H1 (cell line): ENCODE data around the gene ETS1. TPM values are rescaled to one million over a fixed set of nuclear protein-coding genes. Genes with fewer than 3 reads are reported as not detected.

Experiments used
- CTCF ChIA-PET: fragments of 300-600 bp; sonication (Branson Sonifier 250); formaldehyde crosslinking; loops from one replicate; lab custom pipeline; 2021; ENCODE audit not compliant: partially characterized antibody; lab: Charles Lee
- POLR2A ChIA-PET: fragments of 300-600 bp; sonication (Branson Sonifier 250); formaldehyde crosslinking; loops from one replicate; lab custom pipeline; 2021; ENCODE audit warnings: inconsistent platforms; ENCODE audit not compliant: partially characterized antibody; lab: Charles Lee
- DNase-seq, 2 experiments: peaks; one replicate each; pipeline versions ENCODE4 v3.0.0 to v3.0.0-alpha.2; 2010 to 2022; ENCODE audit warnings: low spot score in 2 of 2, low read depth in 1 of 2, mixed read lengths in 1 of 2
- FAIRE-seq: peaks from 2 replicates; lab custom pipeline; 2011; peaks lifted over from hg19 to GRCh38; lab: Jason Lieb, UNC
- H2AFZ ChIP-seq: 2 replicates; pipeline ENCODE4 v1.8.1; 2012; ENCODE audit warnings: low read length, inconsistent platforms
- H2AK5ac ChIP-seq: 2 replicates; pipeline ENCODE4 v1.6.1; 2013; ENCODE audit warnings: low read depth, low read length
- H2BK120ac ChIP-seq: replicated peaks from 2 replicates; pipeline ENCODE3; 2013; ENCODE audit warnings: low read depth, low read length, inconsistent platforms
- H2BK12ac ChIP-seq: 2 replicates; pipeline ENCODE4 v1.6.1; 2013; ENCODE audit warnings: low read depth, low read length
- H2BK15ac ChIP-seq: 2 replicates; pipeline ENCODE4 v1.6.1; 2013; ENCODE audit warnings: low read length
- H2BK20ac ChIP-seq: 2 replicates; pipeline ENCODE4 v1.6.1; 2013; ENCODE audit warnings: low read length
- H2BK5ac ChIP-seq: 2 replicates; pipeline ENCODE4 v1.6.1; 2013; ENCODE audit warnings: low read depth, low read length
- H3K14ac ChIP-seq: 2 replicates; pipeline ENCODE4 v1.6.1; 2013; ENCODE audit warnings: inconsistent platforms; ENCODE audit not compliant: insufficient read length
- H3K18ac ChIP-seq: 2 replicates; pipeline ENCODE4 v1.6.1; 2013; ENCODE audit warnings: low read length; ENCODE audit errors: extremely low read depth
- H3K23ac ChIP-seq: 2 replicates; pipeline ENCODE4 v1.6.1; 2013; ENCODE audit warnings: inconsistent platforms; ENCODE audit not compliant: insufficient read length
- H3K23me2 ChIP-seq: 2 replicates; pipeline ENCODE4 v1.6.1; 2013; ENCODE audit warnings: low read depth, low read length
- H3K27ac ChIP-seq: 2 replicates; pipeline ENCODE4 v1.6.1; 2011; ENCODE audit warnings: low read depth, low read length, inconsistent platforms
- H3K27me3 ChIP-seq, 4 experiments: replicated peaks in 1 of 4; 1 replicate in 1 of 4; 2 replicates in 3 of 4; pipeline versions ENCODE4 v1.6.1 to v1.8.1; 2011 to 2013; ENCODE audit warnings: low read length in 3 of 4, mild to moderate bottlenecking in 3 of 4, inconsistent platforms in 2 of 4, mixed read lengths in 2 of 4, moderate library complexity in 1 of 4; ENCODE audit not compliant: control insufficient read depth in 3 of 4, insufficient read depth in 3 of 4; ENCODE audit errors: extremely low read depth in 1 of 4
- H3K36me3 ChIP-seq, 4 experiments: 2 replicates each; pipeline versions ENCODE4 v1.6.1 to v1.8.1; 2011 to 2013; ENCODE audit warnings: mild to moderate bottlenecking in 4 of 4, low read length in 3 of 4, moderate library complexity in 2 of 4, control low read depth in 1 of 4, inconsistent platforms in 1 of 4; ENCODE audit not compliant: insufficient read depth in 4 of 4, control insufficient read depth in 2 of 4
- H3K4ac ChIP-seq: replicated peaks from 2 replicates; pipeline ENCODE3; 2013; ENCODE audit warnings: low read length, low read depth, mixed read lengths, inconsistent platforms; ENCODE audit not compliant: insufficient read length
- H3K4me1 ChIP-seq, 4 experiments: replicated peaks in 1 of 4; 1 replicate in 1 of 4; 2 replicates in 3 of 4; pipeline versions ENCODE4 v1.6.1 to v1.8.1; 2011 to 2013; ENCODE audit warnings: low read length in 3 of 4, inconsistent platforms in 2 of 4, mixed read lengths in 1 of 4; ENCODE audit not compliant: insufficient read depth in 4 of 4, control insufficient read depth in 3 of 4
- H3K4me2 ChIP-seq, 2 experiments: 2 replicates each; pipeline versions ENCODE4 v1.6.1 to v1.8.1; 2011 to 2013; ENCODE audit warnings: low read depth in 2 of 2, low read length in 2 of 2, control low read depth in 1 of 2, inconsistent platforms in 1 of 2, mild to moderate bottlenecking in 1 of 2; ENCODE audit not compliant: insufficient read depth in 1 of 2
- H3K4me3 ChIP-seq, 4 experiments: fragments of 200-600, 300-600 bp in 1 of 4; sonication (generic), shearing (Covaris generic), sonication (Bioruptor Twin) in 1 of 4; 2 replicates each; pipeline versions ENCODE4 v1.5.1 to v1.8.1; 2011 to 2016; ENCODE audit warnings: low read length in 4 of 4, low read depth in 3 of 4, control low read depth in 2 of 4, inconsistent platforms in 2 of 4, mild to moderate bottlenecking in 2 of 4, mixed read lengths in 1 of 4, moderate library complexity in 1 of 4; ENCODE audit not compliant: insufficient read depth in 2 of 4; ENCODE audit errors: extremely low read depth in 1 of 4
- H3K56ac ChIP-seq: replicated peaks from 2 replicates; pipeline ENCODE3; 2013; ENCODE audit warnings: low read depth, mild to moderate bottlenecking, mixed read lengths, low read length, inconsistent platforms; ENCODE audit not compliant: insufficient read length
- H3K79me1 ChIP-seq: 2 replicates; pipeline ENCODE4 v1.6.1; 2013; ENCODE audit warnings: low read depth, low read length, control low read depth
- H3K79me2 ChIP-seq, 2 experiments: 2 replicates each; pipeline versions ENCODE4 v1.6.1 to v1.8.1; 2012 to 2013; ENCODE audit warnings: low read length in 2 of 2, mild to moderate bottlenecking in 2 of 2, inconsistent platforms in 1 of 2; ENCODE audit not compliant: insufficient read depth in 2 of 2, control insufficient read depth in 1 of 2
- H3K9ac ChIP-seq, 4 experiments: replicated peaks in 1 of 4; 1 replicate in 1 of 4; 2 replicates in 3 of 4; pipeline versions ENCODE4 v1.6.1 to v1.8.1; 2011 to 2013; ENCODE audit warnings: low read depth in 3 of 4, low read length in 3 of 4, control low read depth in 2 of 4, mild to moderate bottlenecking in 2 of 4, moderate library complexity in 2 of 4, inconsistent platforms in 1 of 4; ENCODE audit errors: extremely low read depth in 1 of 4
- H3K9me3 ChIP-seq, 2 experiments: 2 replicates each; pipeline versions ENCODE4 v1.6.1 to v1.8.1; 2012 to 2013; ENCODE audit warnings: mild to moderate bottlenecking in 2 of 2, moderate library complexity in 2 of 2, control low read depth in 1 of 2, inconsistent platforms in 1 of 2, low read depth in 1 of 2, low read length in 1 of 2, mixed read lengths in 1 of 2; ENCODE audit not compliant: insufficient read depth in 2 of 2
- H4K20me1 ChIP-seq, 2 experiments: replicated peaks in 1 of 2; 2 replicates each; pipeline versions ENCODE3 to v1.8.1; 2011 to 2013; ENCODE audit warnings: inconsistent platforms in 2 of 2, low read length in 2 of 2, mild to moderate bottlenecking in 1 of 2; ENCODE audit not compliant: insufficient read depth in 2 of 2, control insufficient read depth in 1 of 2
- H4K5ac ChIP-seq: 2 replicates; pipeline ENCODE4 v1.6.1; 2013; ENCODE audit warnings: low read length, low read depth, mixed read lengths, inconsistent platforms; ENCODE audit not compliant: insufficient read length
- H4K8ac ChIP-seq: 2 replicates; pipeline ENCODE4 v1.8.0; 2013; ENCODE audit warnings: mild to moderate bottlenecking, moderate library complexity, low read length, inconsistent platforms; ENCODE audit not compliant: insufficient read depth; ENCODE audit errors: extremely low read depth
- H4K91ac ChIP-seq: replicated peaks from 2 replicates; pipeline ENCODE3; 2013; ENCODE audit warnings: low read length, mixed read lengths, inconsistent platforms; ENCODE audit not compliant: insufficient read length
- BCL11A ChIP-seq, 2 experiments: IDR thresholded peaks; one replicate each; pipeline ENCODE4 v1.6.1; 2011; ENCODE audit warnings: low read depth in 2 of 2, low read length in 2 of 2, mild to moderate bottlenecking in 2 of 2
- CHD2 ChIP-seq: IDR thresholded peaks from 2 replicates; pipeline ENCODE4 v1.6.1; 2012; ENCODE audit warnings: low read length, improper control_type of control experiment
- HDAC2 ChIP-seq, 2 experiments: fragments of 300-600 bp in 1 of 2; sonication (generic) in 1 of 2; IDR thresholded peaks; 2 replicates each; pipeline ENCODE4 v1.6.1; 2011 to 2012; ENCODE audit warnings: low read depth in 2 of 2, low read length in 2 of 2, mild to moderate bottlenecking in 2 of 2, moderate library complexity in 2 of 2, borderline replicate concordance in 1 of 2, inconsistent platforms in 1 of 2
- KDM1A ChIP-seq: fragments of 200-600, 300-600 bp; sonication (generic); IDR thresholded peaks from 2 replicates; pipeline ENCODE4 v1.7.1; 2016; ENCODE audit warnings: mild to moderate bottlenecking, low read length, borderline replicate concordance
- RAD21 ChIP-seq, 2 experiments: IDR thresholded peaks in 1 of 2; conservative IDR thresholded peaks in 1 of 2; 2 replicates each; pipeline ENCODE4 v1.6.1; 2011; ENCODE audit warnings: low read depth in 2 of 2, low read length in 2 of 2, improper control_type of control experiment in 1 of 2, inconsistent platforms in 1 of 2, mild to moderate bottlenecking in 1 of 2, moderate library complexity in 1 of 2
- YY1 ChIP-seq: IDR thresholded peaks from 2 replicates; pipeline ENCODE4 v1.6.1; 2011; ENCODE audit warnings: low read depth, mild to moderate bottlenecking, low read length
- WGBS, 2 experiments: shearing (Covaris generic) in 1 of 2; methylation state at CpG; one replicate each; pipeline versions ENCODE4 v1.1.6 to v1.1.7; 2013 to 2015; ENCODE audit warnings: low lambda C conversion rate in 2 of 2, mixed read lengths in 2 of 2, inconsistent platforms in 1 of 2, low coverage in 1 of 2, missing lambda C conversion rate in 1 of 2; ENCODE audit not compliant: insufficient replicate concordance in 2 of 2, insufficient coverage in 1 of 2, insufficient read length in 1 of 2; ENCODE audit errors: extremely low coverage in 1 of 2, missing lambda C conversion rate in 1 of 2; 5-methylcytosine and 5-hydroxymethylcytosine counted together
- polyA plus RNA-seq, 7 experiments: library from polyadenylated mRNA; depleted of rRNA in 3 of 7; stranded (reverse) in 5 of 7; unstranded in 2 of 7; fragments of >200 nt in 5 of 7; fragments of 200-250 nt in 2 of 7; gene quantifications; 1 replicate in 5 of 7; 2 replicates in 1 of 7; 4 replicates in 1 of 7; pipeline versions ENCODE4 v1.2.1 to v1.2.3, GENCODE V29; 2011 to 2013; ENCODE audit warnings: missing spikeins in 2 of 7, mixed read lengths in 2 of 7
- total RNA-seq: library from RNA; stranded (reverse); fragmentation: NEBNext Ultra II Directional; extraction: Animal tissue kit (Norgen Biotek cat#: 25700); gene quantifications from 2 replicates; pipeline ENCODE4 v1.2.1, GENCODE V29; 2021
- TF ChIP-seq, protein P1 (sequence below), 3 experiments: IDR thresholded peaks; 1 replicate in 2 of 3; 2 replicates in 1 of 3; pipeline versions ENCODE4 v1.5.1 to v1.6.1; 2011; ENCODE audit warnings: low read length in 3 of 3, mild to moderate bottlenecking in 3 of 3, inconsistent platforms in 2 of 3, low read depth in 1 of 3, moderate library complexity in 1 of 3; ENCODE audit not compliant: insufficient read depth in 1 of 3; ENCODE audit errors: control extremely low read depth in 1 of 3

ETS1 gene
- total and polyA plus RNA-seq, 2 of the 8 experiments (the other 6 are each of a cell fraction or from before 2014, with no cell fraction given) = 10.0 to 35.3 TPM

DNA sequence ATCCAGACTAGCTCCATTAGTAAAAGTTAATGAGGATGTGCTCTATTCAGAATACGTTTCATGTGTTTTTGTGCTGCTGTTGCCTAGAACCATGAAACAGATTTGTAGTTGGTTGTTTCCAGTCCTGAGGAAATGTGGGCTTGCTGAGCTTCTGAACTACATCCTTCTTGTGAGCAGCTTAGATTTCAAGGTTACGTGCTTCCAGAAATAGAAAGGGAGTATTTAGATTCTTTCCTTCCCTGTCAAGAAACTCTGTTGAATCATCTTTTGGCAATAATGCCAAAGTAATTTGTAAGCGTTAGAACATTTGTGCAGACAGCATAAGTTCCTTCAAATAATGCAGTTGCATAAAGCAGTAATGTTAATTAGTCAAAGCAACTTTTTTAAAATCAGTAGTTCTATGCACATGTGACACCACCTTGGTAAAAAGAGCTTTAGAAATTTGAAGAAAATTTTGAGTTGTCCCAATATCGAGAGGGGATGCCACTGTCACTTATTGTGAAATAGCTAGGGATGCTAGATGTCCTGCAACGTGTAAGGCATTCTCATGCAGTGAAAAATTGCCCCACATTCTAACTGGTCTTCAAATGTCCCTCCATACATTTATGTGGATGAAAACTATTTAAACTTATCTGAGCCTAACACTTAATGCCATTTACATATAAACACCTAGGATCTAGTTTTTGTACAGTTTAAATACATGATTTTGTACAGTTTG lies 169.6 kb downstream of the ETS1 start:
- FAIRE-seq = no peak

More for the DNA sequence above, 169.6 kb downstream of the ETS1 start:
- Histone ChIP-seq H3K4me1 (0 out of 7 replicates have a peak, but pooled peaks cover 0 to 2% (median 0%) of the 10 kb centered on the region in 4 experiments), H3K27ac (no peak overlapping the region), H3K4me2 (no peak overlapping the region), H3K14ac (no peak overlapping the region), H3K23me2 (no peaks in the 10 kb centered on the region), H2BK120ac (no peak overlapping the region), H4K91ac (no peak overlapping the region), H3K4ac (no peak overlapping the region), H4K8ac (no peak overlapping the region), H2BK5ac (no peak overlapping the region), H3K79me1 (no peaks in the 10 kb centered on the region), H3K23ac (no peak overlapping the region), H3K36me3 (no peaks in the 10 kb centered on the region), H2AK5ac (no peak overlapping the region), H3K79me2 (no peaks in the 10 kb centered on the region), H3K4me3 (no peak overlapping the region), H3K9ac (no peak overlapping the region), H3K56ac (no peak overlapping the region), H2AFZ (no peak overlapping the region), H2BK15ac (no peak overlapping the region), H2BK20ac (no peak overlapping the region), H3K18ac (no peak overlapping the region), H4K5ac (no peak overlapping the region), H3K27me3 (no peaks in the 10 kb centered on the region), H2BK12ac (no peak overlapping the region)
- 91% methylated on average over 5 of the region's 5 CpGs; no CpG with 5 or more reads in 1 of the 2 experiments for WGBS, 2 experiments
- ChIA-PET CTCF (interaction anchor here (0.7 to 1.6 kb wide), 5 partner anchors 9 to 263 kb away, joined by 3 to 4 read pairs (median 3); no protein-coding TSS in a partner anchor), POLR2A (no interaction called here)
- no peak for DNase-seq
- TF ChIP-seq CHD2 = no peak
- TF ChIP-seq RAD21 (IDR thresholded peaks at IDR 0.05 in 1 of 2, conservative IDR thresholded peaks at IDR 0.05 in 1 of 2; ENCODE audit: low read depth in 2 of 2, low read length in 2 of 2) = no peak
- TF ChIP-seq, protein P1, sequence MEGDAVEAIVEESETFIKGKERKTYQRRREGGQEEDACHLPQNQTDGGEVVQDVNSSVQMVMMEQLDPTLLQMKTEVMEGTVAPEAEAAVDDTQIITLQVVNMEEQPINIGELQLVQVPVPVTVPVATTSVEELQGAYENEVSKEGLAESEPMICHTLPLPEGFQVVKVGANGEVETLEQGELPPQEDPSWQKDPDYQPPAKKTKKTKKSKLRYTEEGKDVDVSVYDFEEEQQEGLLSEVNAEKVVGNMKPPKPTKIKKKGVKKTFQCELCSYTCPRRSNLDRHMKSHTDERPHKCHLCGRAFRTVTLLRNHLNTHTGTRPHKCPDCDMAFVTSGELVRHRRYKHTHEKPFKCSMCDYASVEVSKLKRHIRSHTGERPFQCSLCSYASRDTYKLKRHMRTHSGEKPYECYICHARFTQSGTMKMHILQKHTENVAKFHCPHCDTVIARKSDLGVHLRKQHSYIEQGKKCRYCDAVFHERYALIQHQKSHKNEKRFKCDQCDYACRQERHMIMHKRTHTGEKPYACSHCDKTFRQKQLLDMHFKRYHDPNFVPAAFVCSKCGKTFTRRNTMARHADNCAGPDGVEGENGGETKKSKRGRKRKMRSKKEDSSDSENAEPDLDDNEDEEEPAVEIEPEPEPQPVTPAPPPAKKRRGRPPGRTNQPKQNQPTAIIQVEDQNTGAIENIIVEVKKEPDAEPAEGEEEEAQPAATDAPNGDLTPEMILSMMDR (IDR thresholded peaks at IDR 0.05; ENCODE audit: control extremely low read depth in 1 of 3, insufficient read depth in 1 of 3, low read depth in 1 of 3, low read length in 3 of 3) = no peak
- TF ChIP-seq YY1 = no peak
- TF ChIP-seq BCL11A (IDR thresholded peaks at IDR 0.05; ENCODE audit: low read depth in 2 of 2, low read length in 2 of 2) = no peak
- no peak for TF ChIP-seq HDAC2 (IDR thresholded peaks at IDR 0.05; ENCODE audit: borderline replicate concordance in 1 of 2, low read depth in 2 of 2, low read length in 2 of 2)
- TF ChIP-seq KDM1A = no peak
- TF ChIP-seq, all 59 proteins: peak for 0
- H4K20me1 ChIP-seq = no peaks in the 10 kb centered on the region
- no peaks in the 10 kb centered on the region for H3K9me3 ChIP-seq
